GDM1 (cell line): ENCODE measurements around the gene CABP7.

Experiments
- DNase-seq: peaks from one replicate; lab custom pipeline; 2025; lab: John Stamatoyannopoulos, UW

Gene CABP7

DNA sequence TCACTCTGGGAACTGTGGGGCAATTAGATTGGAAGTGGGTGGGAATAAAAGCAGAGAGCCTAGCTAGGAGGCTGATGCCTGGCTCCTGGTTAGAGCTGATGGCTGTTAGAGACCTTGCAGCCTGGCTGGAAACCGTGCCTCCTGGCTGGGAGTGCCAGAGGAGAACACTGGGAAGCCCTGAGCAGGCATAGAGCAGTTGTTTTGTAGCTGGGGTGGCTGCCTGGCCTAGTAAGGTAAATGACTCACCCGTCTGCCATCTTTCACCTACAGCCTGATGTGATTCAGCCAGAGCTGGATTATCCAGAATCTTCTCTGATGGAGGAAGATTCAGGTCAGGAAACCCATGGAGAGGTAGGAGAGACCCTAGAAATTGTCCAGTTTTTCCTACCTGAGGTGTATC lies 53.4 kb downstream of the CABP7 start:
- DNase-seq, result no peak

DNA sequence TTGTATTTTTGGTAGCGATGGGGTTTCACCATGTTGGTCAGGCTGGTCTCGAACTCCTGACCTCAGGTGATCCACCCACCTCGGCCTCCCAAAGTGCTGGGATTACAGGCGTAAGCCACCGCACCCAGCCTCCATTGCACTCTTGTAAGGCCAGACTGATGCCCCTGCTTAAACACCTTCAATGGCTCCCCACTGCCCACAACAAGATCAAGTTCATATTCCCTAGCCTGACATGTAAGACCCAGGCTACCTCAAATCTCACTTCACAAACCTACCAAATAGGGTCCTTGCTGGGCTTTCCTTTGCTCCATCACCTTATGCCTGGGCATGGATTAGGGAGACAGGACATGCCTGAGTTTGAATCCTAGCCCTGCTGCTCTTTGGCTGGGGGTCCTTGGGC lies 60.4 kb downstream of the CABP7 start:
- DNase-seq, result no peak

GRCh38 chr22:29780748-29781676 lies 61.2 kb downstream of the CABP7 start:
- no peak for DNase-seq
